Heart right ventricle (tissue), 16 donors: ENCODE data around the gene UQCRFS1. TPM values are rescaled to one million over a fixed set of nuclear protein-coding genes. Genes with fewer than 3 reads are reported as not detected.

Experiments
- ATAC-seq, 8 donors: fragments of 200-7000 bp; cut with Tn5 transposase; one replicate each; pipeline ENCODE4 v1.9.1; 2020; ENCODE audit warnings: mild to moderate bottlenecking in 8 of 8, moderate library complexity in 8 of 8, moderate number of reproducible peaks in 1 of 8
- DNase-seq, 2 donors: peaks; one replicate each; pipeline ENCODE4 v3.0.0-alpha.2; 2020
- H3K27ac ChIP-seq, 10 donors: fragments of 200-600 bp; sonication (generic) in 2 of 10; one replicate each; pipeline versions ENCODE4 v1.5.0 to v1.8.0; 2020 to 2022; ENCODE audit warnings: mild to moderate bottlenecking in 3 of 10
- H3K27me3 ChIP-seq, 7 donors: fragments of 200-600 bp; one replicate each; pipeline ENCODE4 v1.8.0; 2021 to 2022; ENCODE audit warnings: mild to moderate bottlenecking in 2 of 7
- H3K36me3 ChIP-seq, 9 donors: fragments of 200-600 bp; sonication (generic) in 1 of 9; one replicate each; pipeline versions ENCODE4 v1.5.0 to v1.8.0; 2020 to 2022; ENCODE audit warnings: mild to moderate bottlenecking in 2 of 9
- H3K4me1 ChIP-seq, 9 donors: fragments of 200-600 bp; sonication (generic) in 1 of 9; one replicate each; pipeline versions ENCODE4 v1.5.0 to v1.8.0; 2020 to 2022; ENCODE audit warnings: mild to moderate bottlenecking in 4 of 9
- H3K4me3 ChIP-seq, 10 donors: fragments of 200-600 bp; sonication (generic) in 2 of 10; one replicate each; pipeline versions ENCODE4 v1.5.0 to v1.8.0; 2020 to 2022; ENCODE audit warnings: mild to moderate bottlenecking in 7 of 10, moderate library complexity in 2 of 10
- H3K9me3 ChIP-seq, 11 donors: fragments of 200-600 bp in 10 of 11; sonication (generic) in 2 of 11; one replicate each; pipeline versions ENCODE4 v1.5.0 to v1.8.0; 2013 to 2022; ENCODE audit warnings: mild to moderate bottlenecking in 2 of 11, control low read depth in 1 of 11, moderate library complexity in 1 of 11
- WGBS, 2 donors: extraction: QIAGEN DNeasy Blood & Tissue Kit; methylation state at CpG; one replicate each; pipeline ENCODE4 v1.1.7; 2013; ENCODE audit warnings: inconsistent platforms in 1 of 2; 5-methylcytosine and 5-hydroxymethylcytosine counted together
- intact Hi-C, 10 donors: fragments of 100-400 bp; cut with DNase I; formaldehyde crosslinking; loops; one replicate each; pipeline versions ENCODE4 v1.11.1 to v1.14.2; 2022
- polyA plus RNA-seq, 2 donors: library from polyadenylated mRNA; stranded (reverse); fragments of 200-250 nt; gene quantifications; one replicate each; pipeline ENCODE4 v1.2.3, GENCODE V29; 2013
- total RNA-seq, 10 donors: library from RNA; stranded (reverse); fragmentation: NEBNext Ultra II Directional in 3 of 10; extraction: Animal tissue kit (Norgen Biotek cat#: 25700) in 3 of 10; gene quantifications; one replicate each; pipeline versions ENCODE4 v1.2.1 to v1.2.4, GENCODE V29; 2021 to 2023
- TF ChIP-seq, protein P1 (sequence below), 9 donors: fragments of 200-600 bp; sonication (generic) in 2 of 9; IDR thresholded peaks; one replicate each; pipeline versions ENCODE4 v1.5.0 to v1.8.0; 2021 to 2022; ENCODE audit warnings: antibody characterized with exemption in 9 of 9, mild to moderate bottlenecking in 5 of 9, moderate library complexity in 1 of 9
- donor health status: Arrhythmogenic right ventricular cardiomyopathy.
- donor health status: ischemic (EF 13 %, LVEDD 7.1; RV severe dilation, severe dysfunction).
- donor health status: healthy with polysubstance abuse.
- donor health status: DM: no; HTN: yes; CAD: no.
- donor health status: DM: no; HTN: no; CAD: no.
- donor health status: ischemic (EF 25% LVEDD 6.9; RV normal size, moderate dysfunction).
- donor health status: ischemic (EF 25% LVEDD 5.7; RV mildly dilated, moderate dysfunction).
- donor health status: healthy.
- donor health status: DM: yes; HTN: yes; CAD: no.
- donor health status: Ischemic cardiomyopathy.
- donor health status: ischemic (EF 35%, LVEDD 5.7; RV mildly dilated, moderate dysfunction).
- donor health status: nonischemic (EF 11% LVEDD 7.7; RV severe dilation, severe dysfunction).
- donor health status: DM: yes; HTN: yes; CAD: no.
- donor health status: PGD.
- donor health status: ischemic (EF 29% LVEDD 5.4; RV normal size, mild dysfunction).
- donor health status: nonischemic (EF 23%, LVEDD 6.1; RV moderate dilation, normal function).

Gene UQCRFS1
- total and polyA plus RNA-seq, 12 donors = 18.7 to 200 (median 157) TPM

GRCh38 chr19:29173896-29174295 lies 39.1 kb downstream of the UQCRFS1 start:
- Histone ChIP-seq H3K4me1 (no peaks in the 10 kb centered on the region), H3K27ac (no peak overlapping the region), H3K27me3 (no peaks in the 10 kb centered on the region), H3K9me3 (peaks cover 0 to 73% (median 40%) of the 10 kb centered on the region in 11 donors), H3K36me3 (no peaks in the 10 kb centered on the region), H3K4me3 (no peak overlapping the region)
- TF ChIP-seq, protein P1, sequence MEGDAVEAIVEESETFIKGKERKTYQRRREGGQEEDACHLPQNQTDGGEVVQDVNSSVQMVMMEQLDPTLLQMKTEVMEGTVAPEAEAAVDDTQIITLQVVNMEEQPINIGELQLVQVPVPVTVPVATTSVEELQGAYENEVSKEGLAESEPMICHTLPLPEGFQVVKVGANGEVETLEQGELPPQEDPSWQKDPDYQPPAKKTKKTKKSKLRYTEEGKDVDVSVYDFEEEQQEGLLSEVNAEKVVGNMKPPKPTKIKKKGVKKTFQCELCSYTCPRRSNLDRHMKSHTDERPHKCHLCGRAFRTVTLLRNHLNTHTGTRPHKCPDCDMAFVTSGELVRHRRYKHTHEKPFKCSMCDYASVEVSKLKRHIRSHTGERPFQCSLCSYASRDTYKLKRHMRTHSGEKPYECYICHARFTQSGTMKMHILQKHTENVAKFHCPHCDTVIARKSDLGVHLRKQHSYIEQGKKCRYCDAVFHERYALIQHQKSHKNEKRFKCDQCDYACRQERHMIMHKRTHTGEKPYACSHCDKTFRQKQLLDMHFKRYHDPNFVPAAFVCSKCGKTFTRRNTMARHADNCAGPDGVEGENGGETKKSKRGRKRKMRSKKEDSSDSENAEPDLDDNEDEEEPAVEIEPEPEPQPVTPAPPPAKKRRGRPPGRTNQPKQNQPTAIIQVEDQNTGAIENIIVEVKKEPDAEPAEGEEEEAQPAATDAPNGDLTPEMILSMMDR (IDR thresholded peaks at IDR 0.05) = no peak
- WGBS, 2 donors = 57 to 60% methylated on average over 2 of the region's 2 CpGs
- DNase-seq = no peak
- intact Hi-C loops = no loop called here
- no peak for ATAC-seq

GRCh38 chr19:29172302-29172701 lies 40.6 kb downstream of the UQCRFS1 start:
- H3K4me3 ChIP-seq = no peak overlapping the region
- H3K4me1 ChIP-seq = no peaks in the 10 kb centered on the region
- H3K27me3 ChIP-seq = no peaks in the 10 kb centered on the region
- H3K36me3 ChIP-seq = no peaks in the 10 kb centered on the region
- no peak overlapping the region for H3K27ac ChIP-seq
- TF ChIP-seq, protein P1 (IDR thresholded peaks at IDR 0.05) = no peak
- H3K9me3 ChIP-seq = peaks cover 0 to 57% (median 24%) of the 10 kb centered on the region in 11 donors
- ATAC-seq (no peak), DNase-seq (no peak)
- intact Hi-C loops = no loop called here
- 80 to 83% methylated on average over 2 of the region's 2 CpGs for WGBS, 2 donors

- DNase-seq (no peak), ATAC-seq (no peak)
- H3K4me3 ChIP-seq = no peak overlapping the region
- no peaks in the 10 kb centered on the region for H3K27me3 ChIP-seq
- no peak overlapping the region for H3K27ac ChIP-seq
- 79 to 85% methylated on average over 2 of the region's 2 CpGs for WGBS, 2 donors
- intact Hi-C loops = no loop called here
- H3K9me3 ChIP-seq = peaks cover 0 to 50% (median 17%) of the 10 kb centered on the region in 11 donors
- no peaks in the 10 kb centered on the region for H3K4me1 ChIP-seq
- TF ChIP-seq, protein P1 (IDR thresholded peaks at IDR 0.05) = no peak
- H3K36me3 ChIP-seq = no peaks in the 10 kb centered on the region
These were observed 41.4 kb downstream of the UQCRFS1 start for GRCh38 chr19:29171525-29171924.

GRCh38 chr19:29170554-29170953 lies 42.4 kb downstream of the UQCRFS1 start:
- H3K27ac ChIP-seq = no peak overlapping the region
- WGBS, 2 donors = 44 to 64% methylated on average over 1 of the region's 1 CpG
- no peak overlapping the region for H3K4me3 ChIP-seq
- no peaks in the 10 kb centered on the region for H3K36me3 ChIP-seq
- no peaks in the 10 kb centered on the region for H3K27me3 ChIP-seq
- TF ChIP-seq, protein P1 (IDR thresholded peaks at IDR 0.05) = no peak
- H3K4me1 ChIP-seq = no peaks in the 10 kb centered on the region
- H3K9me3 ChIP-seq = peaks cover 0 to 40% (median 7%) of the 10 kb centered on the region in 11 donors
- DNase-seq (no peak), ATAC-seq (no peak)
- intact Hi-C loops = no loop called here
